ENCODE data around the gene C15orf40.

DNA sequence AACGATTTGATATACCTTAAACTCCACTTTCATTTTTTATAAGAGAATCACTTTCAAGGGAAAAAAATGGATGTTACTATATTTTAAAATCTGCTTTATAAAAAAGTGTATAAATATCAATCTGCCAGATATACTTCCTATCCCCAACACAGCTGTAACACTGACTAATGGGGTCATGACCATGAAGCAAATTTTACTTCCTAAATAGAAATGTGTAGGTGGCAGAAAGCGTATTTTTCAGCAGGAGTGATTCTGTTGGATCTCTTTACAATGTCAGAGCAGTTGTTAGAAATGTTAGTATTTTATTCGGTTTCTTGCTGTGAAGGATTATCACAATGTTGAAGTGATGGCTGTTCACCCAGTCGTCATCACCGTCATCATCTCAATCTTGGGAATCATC is 5.5 kb upstream of the C15orf40 start:
- TF ChIP-seq, protein P1, sequence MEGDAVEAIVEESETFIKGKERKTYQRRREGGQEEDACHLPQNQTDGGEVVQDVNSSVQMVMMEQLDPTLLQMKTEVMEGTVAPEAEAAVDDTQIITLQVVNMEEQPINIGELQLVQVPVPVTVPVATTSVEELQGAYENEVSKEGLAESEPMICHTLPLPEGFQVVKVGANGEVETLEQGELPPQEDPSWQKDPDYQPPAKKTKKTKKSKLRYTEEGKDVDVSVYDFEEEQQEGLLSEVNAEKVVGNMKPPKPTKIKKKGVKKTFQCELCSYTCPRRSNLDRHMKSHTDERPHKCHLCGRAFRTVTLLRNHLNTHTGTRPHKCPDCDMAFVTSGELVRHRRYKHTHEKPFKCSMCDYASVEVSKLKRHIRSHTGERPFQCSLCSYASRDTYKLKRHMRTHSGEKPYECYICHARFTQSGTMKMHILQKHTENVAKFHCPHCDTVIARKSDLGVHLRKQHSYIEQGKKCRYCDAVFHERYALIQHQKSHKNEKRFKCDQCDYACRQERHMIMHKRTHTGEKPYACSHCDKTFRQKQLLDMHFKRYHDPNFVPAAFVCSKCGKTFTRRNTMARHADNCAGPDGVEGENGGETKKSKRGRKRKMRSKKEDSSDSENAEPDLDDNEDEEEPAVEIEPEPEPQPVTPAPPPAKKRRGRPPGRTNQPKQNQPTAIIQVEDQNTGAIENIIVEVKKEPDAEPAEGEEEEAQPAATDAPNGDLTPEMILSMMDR (IDR thresholded peaks at IDR 0.05), result no peak
- no peak for TF ChIP-seq ZFX (IDR thresholded peaks at IDR 0.05; ENCODE audit: borderline replicate concordance)
